ENCODE data around the gene LMCD1.

LMCD1 gene

DNA sequence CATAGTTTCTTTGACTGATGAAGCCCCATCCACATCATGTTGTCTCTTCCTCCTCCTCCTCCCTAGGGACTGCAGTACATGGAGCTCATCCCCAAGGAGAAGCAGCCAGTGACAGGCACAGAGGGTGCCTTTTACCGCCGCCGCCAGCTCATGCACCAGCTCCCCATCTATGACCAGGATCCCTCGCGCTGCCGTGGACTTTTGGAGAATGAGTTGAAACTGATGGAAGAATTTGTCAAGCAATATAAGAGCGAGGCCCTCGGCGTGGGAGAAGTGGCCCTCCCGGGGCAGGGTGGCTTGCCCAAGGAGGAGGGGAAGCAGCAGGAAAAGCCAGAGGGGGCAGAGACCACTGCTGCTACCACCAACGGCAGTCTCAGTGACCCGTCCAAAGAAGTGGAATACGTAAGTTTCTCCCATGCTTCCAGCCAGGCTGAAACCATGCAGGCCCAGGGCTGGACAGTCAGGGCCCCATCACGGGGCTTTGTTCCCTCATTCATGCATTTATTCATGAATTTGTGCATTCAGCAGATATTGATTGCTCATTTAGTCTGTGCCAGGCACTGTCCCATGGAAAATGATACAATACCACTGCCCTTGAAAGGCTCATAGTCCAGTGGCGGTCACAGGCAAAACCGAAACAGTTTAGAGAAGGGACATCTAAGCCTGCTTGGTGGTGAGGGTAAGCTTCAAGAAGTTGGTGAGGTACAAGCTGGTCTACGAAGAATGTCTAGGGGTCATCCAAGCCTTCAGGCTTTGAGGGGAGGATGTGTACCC lies 47.1 kb downstream of the LMCD1 start:
- Histone ChIP-seq H3K27ac (replicated peaks) (no peak overlapping the region), H3K4me3 (replicated peaks; ENCODE audit: insufficient read depth, low read length) (no peak overlapping the region), H3K27me3 (ENCODE audit: insufficient read depth, poor library complexity, severe bottlenecking) (no peaks in the 10 kb centered on the region)
- TF ChIP-seq SPI1 (IDR thresholded peaks at IDR 0.05; ENCODE audit: borderline replicate concordance, low read depth) (no peak), GABPA (IDR thresholded peaks at IDR 0.05; ENCODE audit: low read depth) (no peak), POLR2AphosphoS5 (IDR thresholded peaks at IDR 0.05; ENCODE audit: low read depth) (no peak)
- TF ChIP-seq, protein P1, sequence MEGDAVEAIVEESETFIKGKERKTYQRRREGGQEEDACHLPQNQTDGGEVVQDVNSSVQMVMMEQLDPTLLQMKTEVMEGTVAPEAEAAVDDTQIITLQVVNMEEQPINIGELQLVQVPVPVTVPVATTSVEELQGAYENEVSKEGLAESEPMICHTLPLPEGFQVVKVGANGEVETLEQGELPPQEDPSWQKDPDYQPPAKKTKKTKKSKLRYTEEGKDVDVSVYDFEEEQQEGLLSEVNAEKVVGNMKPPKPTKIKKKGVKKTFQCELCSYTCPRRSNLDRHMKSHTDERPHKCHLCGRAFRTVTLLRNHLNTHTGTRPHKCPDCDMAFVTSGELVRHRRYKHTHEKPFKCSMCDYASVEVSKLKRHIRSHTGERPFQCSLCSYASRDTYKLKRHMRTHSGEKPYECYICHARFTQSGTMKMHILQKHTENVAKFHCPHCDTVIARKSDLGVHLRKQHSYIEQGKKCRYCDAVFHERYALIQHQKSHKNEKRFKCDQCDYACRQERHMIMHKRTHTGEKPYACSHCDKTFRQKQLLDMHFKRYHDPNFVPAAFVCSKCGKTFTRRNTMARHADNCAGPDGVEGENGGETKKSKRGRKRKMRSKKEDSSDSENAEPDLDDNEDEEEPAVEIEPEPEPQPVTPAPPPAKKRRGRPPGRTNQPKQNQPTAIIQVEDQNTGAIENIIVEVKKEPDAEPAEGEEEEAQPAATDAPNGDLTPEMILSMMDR (IDR thresholded peaks at IDR 0.05; ENCODE audit: insufficient read depth, low read length): no peak
- TF ChIP-seq, protein P2, sequence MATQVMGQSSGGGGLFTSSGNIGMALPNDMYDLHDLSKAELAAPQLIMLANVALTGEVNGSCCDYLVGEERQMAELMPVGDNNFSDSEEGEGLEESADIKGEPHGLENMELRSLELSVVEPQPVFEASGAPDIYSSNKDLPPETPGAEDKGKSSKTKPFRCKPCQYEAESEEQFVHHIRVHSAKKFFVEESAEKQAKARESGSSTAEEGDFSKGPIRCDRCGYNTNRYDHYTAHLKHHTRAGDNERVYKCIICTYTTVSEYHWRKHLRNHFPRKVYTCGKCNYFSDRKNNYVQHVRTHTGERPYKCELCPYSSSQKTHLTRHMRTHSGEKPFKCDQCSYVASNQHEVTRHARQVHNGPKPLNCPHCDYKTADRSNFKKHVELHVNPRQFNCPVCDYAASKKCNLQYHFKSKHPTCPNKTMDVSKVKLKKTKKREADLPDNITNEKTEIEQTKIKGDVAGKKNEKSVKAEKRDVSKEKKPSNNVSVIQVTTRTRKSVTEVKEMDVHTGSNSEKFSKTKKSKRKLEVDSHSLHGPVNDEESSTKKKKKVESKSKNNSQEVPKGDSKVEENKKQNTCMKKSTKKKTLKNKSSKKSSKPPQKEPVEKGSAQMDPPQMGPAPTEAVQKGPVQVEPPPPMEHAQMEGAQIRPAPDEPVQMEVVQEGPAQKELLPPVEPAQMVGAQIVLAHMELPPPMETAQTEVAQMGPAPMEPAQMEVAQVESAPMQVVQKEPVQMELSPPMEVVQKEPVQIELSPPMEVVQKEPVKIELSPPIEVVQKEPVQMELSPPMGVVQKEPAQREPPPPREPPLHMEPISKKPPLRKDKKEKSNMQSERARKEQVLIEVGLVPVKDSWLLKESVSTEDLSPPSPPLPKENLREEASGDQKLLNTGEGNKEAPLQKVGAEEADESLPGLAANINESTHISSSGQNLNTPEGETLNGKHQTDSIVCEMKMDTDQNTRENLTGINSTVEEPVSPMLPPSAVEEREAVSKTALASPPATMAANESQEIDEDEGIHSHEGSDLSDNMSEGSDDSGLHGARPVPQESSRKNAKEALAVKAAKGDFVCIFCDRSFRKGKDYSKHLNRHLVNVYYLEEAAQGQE (IDR thresholded peaks at IDR 0.05; ENCODE audit: insufficient replicate concordance, low read depth): no peak
- no peak for DNase-seq (ENCODE audit: low read depth in 1 of 2, low spot score in 1 of 2)

DNA sequence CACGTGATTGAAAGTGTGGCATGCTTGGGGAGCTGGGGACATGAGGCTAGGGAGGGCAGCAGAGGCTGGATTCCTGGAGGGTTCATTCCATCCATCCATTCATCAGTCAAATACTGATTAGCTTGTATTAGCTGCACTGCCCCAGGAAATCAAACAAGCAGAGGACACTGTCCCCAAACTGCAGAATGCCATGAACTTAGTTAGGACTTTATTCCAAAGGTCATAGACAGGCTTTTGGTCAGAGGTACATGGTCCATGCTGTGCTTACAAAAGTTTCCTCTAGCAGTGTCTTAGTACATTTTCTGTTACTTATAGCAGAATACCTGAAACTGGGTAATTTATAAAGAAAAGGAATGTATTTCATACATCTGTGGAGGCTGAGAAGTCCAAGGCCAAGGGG lies 47.7 kb downstream of the LMCD1 start:
- TF ChIP-seq, protein P2 (IDR thresholded peaks at IDR 0.05; ENCODE audit: insufficient replicate concordance, low read depth): no peak
- TF ChIP-seq GABPA (IDR thresholded peaks at IDR 0.05; ENCODE audit: low read depth) (no peak), POLR2AphosphoS5 (IDR thresholded peaks at IDR 0.05; ENCODE audit: low read depth) (no peak), SPI1 (IDR thresholded peaks at IDR 0.05; ENCODE audit: borderline replicate concordance, low read depth) (no peak)
- no peak for DNase-seq (ENCODE audit: low read depth in 1 of 2, low spot score in 1 of 2)
- Histone ChIP-seq H3K4me3 (replicated peaks; ENCODE audit: insufficient read depth, low read length) (no peak overlapping the region), H3K27ac (replicated peaks) (no peak overlapping the region), H3K27me3 (ENCODE audit: insufficient read depth, poor library complexity, severe bottlenecking) (no peaks in the 10 kb centered on the region)

DNA sequence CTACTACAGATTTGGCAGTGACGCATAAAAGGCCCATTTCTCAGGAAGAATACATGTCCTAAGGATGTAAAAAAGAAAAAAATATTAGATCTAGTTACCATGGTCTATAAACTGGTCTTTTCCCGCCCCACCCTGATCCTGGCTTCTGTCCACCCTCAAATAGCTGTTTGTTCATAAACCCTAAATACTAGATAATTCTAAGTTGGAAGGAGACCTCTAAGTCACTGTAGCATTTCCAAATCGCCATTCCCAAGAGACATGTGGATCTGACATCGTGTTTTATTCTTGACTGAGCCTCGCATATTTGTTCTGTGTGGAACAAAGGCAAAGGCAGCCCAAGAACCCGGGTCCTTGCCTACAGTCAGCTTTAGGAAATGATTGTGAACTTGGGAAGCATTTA lies 49.0 kb downstream of the LMCD1 start:
- Histone ChIP-seq H3K27ac (replicated peaks) (no peak overlapping the region), H3K4me3 (replicated peaks; ENCODE audit: insufficient read depth, low read length) (no peak overlapping the region), H3K27me3 (ENCODE audit: insufficient read depth, poor library complexity, severe bottlenecking) (no peaks in the 10 kb centered on the region)
- TF ChIP-seq SPI1 (IDR thresholded peaks at IDR 0.05; ENCODE audit: borderline replicate concordance, low read depth) (no peak), POLR2AphosphoS5 (IDR thresholded peaks at IDR 0.05; ENCODE audit: low read depth) (no peak), GABPA (IDR thresholded peaks at IDR 0.05; ENCODE audit: low read depth) (no peak)
- TF ChIP-seq, protein P1 (IDR thresholded peaks at IDR 0.05; ENCODE audit: insufficient read depth, low read length): no peak
- TF ChIP-seq, protein P2 (IDR thresholded peaks at IDR 0.05; ENCODE audit: insufficient replicate concordance, low read depth): no peak
- DNase-seq (ENCODE audit: low read depth in 1 of 2, low spot score in 1 of 2): no peak
